ENCODE data around the gene RPA3. TPM values are rescaled to one million over a fixed set of nuclear protein-coding genes. Genes with fewer than 3 reads are reported as not detected.

RPA3 gene
- total and polyA plus RNA-seq, 2 of the 13 experiments (the other 11 are each of a cell fraction or from before 2014, with no cell fraction given): 38.3 to 154 TPM

DNA sequence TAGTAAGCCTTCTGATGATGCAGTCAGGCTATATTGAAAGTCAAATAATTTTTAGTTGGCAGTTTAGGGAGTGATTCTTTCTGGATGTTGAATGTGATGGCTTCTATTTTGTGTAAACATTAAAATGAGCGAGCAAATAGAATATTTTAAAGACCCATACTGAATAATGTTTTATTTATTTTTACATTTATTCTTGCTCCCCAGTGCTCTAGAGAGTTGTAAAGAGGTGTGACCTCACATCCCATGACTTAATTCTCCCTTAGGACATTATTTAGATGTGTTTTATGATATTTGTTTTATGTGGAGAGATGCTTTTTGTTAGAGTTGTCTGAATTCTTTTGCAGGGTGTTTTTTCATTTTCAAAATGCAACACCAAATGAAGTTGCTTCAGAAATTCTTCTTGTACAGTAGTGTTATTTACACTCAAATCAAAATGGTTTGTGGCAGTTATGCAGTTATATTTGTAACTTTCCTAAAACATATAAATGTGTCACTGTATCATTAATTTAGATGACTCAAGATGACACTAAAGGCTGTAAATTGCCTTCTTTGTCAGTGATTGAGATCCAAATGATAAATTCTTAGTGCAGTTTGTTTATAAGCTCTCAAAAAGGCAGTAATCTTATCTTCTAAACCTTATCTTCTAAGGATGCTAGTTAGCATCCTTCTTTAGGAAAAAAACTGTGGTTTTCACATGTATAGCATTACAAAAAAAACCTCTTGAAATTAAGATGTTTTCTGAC lies 65.4 kb downstream of the RPA3 start:
- CTCF ChIA-PET (ENCODE audit: low intra/inter-chr PET ratio, low total read pairs): no interaction called here
- DNase-seq (ENCODE audit: low spot score): no peak
- Histone ChIP-seq H3K27me3 (ENCODE audit: control insufficient read depth in 1 of 2, insufficient read depth in 2 of 2, low read length in 2 of 2) (no peaks in the 10 kb centered on the region), H3K27ac (ENCODE audit: extremely low read length, insufficient read depth, low read length) (no peak overlapping the region), H3K9ac (ENCODE audit: insufficient read depth, low read depth, low read length) (no peak overlapping the region), H3K79me2 (ENCODE audit: insufficient read depth, low read length) (peaks cover 46% of the 10 kb centered on the region), H3K4me3 (replicated peaks in 1 of 3; ENCODE audit: insufficient read depth in 1 of 3, low read depth in 2 of 3, low read length in 3 of 3) (no peak overlapping the region), H4K20me1 (ENCODE audit: insufficient read depth, low read length) (no peaks in the 10 kb centered on the region), H2AFZ (ENCODE audit: low read length) (no peak overlapping the region), H3K4me2 (ENCODE audit: low read depth, low read length) (no peak overlapping the region), H3K4me1 (ENCODE audit: insufficient read depth, low read length) (peaks cover 58% of the 10 kb centered on the region), H3K36me3 (replicated peaks in 1 of 2; ENCODE audit: control insufficient read depth in 1 of 2, insufficient read depth in 2 of 2, low read length in 2 of 2) (no peaks in the 10 kb centered on the region), H3K9me3 (ENCODE audit: low read length) (no peaks in the 10 kb centered on the region)
- TF ChIP-seq ZMAT3 (CRISPR knock-in tag; conservative IDR thresholded peaks at IDR 0.05) (no peak), EEA1 (CRISPR knock-in tag; IDR thresholded peaks at IDR 0.05; ENCODE audit: borderline replicate concordance) (no peak), TOE1 (CRISPR knock-in tag; IDR thresholded peaks at IDR 0.05) (no peak), ZNF782 (CRISPR knock-in tag; IDR thresholded peaks at IDR 0.05; ENCODE audit: borderline replicate concordance) (no peak), BORCS8-MEF2B (CRISPR knock-in tag; IDR thresholded peaks at IDR 0.05) (no peak), EZH2 (conservative IDR thresholded peaks at IDR 0.05; ENCODE audit: low read depth, low read length) (no peak), ZFP1 (CRISPR knock-in tag; IDR thresholded peaks at IDR 0.05) (no peak)
- TF ChIP-seq, protein P1, sequence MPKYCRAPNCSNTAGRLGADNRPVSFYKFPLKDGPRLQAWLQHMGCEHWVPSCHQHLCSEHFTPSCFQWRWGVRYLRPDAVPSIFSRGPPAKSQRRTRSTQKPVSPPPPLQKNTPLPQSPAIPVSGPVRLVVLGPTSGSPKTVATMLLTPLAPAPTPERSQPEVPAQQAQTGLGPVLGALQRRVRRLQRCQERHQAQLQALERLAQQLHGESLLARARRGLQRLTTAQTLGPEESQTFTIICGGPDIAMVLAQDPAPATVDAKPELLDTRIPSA (CRISPR knock-in tag; IDR thresholded peaks at IDR 0.05; ENCODE audit: borderline replicate concordance): no peak
- TF ChIP-seq, protein P2, sequence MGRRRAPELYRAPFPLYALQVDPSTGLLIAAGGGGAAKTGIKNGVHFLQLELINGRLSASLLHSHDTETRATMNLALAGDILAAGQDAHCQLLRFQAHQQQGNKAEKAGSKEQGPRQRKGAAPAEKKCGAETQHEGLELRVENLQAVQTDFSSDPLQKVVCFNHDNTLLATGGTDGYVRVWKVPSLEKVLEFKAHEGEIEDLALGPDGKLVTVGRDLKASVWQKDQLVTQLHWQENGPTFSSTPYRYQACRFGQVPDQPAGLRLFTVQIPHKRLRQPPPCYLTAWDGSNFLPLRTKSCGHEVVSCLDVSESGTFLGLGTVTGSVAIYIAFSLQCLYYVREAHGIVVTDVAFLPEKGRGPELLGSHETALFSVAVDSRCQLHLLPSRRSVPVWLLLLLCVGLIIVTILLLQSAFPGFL (CRISPR knock-in tag; IDR thresholded peaks at IDR 0.05): no peak
- in situ Hi-C loops (cut with HindIII; ENCODE audit: extremely low pct_ligation_motif_present, low pct_unique_long_range_greater_than_20kb) (loop anchor here (25.0 kb wide), 1 partner anchor 559 kb away; no protein-coding TSS in a partner anchor), intact Hi-C loops (cut with micrococcal nuclease; ENCODE audit: unreplicated experiment) (no loop called here)
- POLR2A ChIA-PET: no interaction called here
- WGBS (ENCODE audit: low lambda C conversion rate): 95% methylated on average over 1 of the region's 1 CpG
- no peak for FAIRE-seq
- ATAC-seq: no peak
- no TSS peak for BruUV-seq (replicated peaks)

Measured in HepG2 (cell line).